ENCODE data around the gene IZUMO4. TPM values are rescaled to one million over a fixed set of nuclear protein-coding genes. Genes with fewer than 3 reads are reported as not detected.

The IZUMO4 gene
- total RNA-seq, 1 donor from 2014 or later: not detected

DNA sequence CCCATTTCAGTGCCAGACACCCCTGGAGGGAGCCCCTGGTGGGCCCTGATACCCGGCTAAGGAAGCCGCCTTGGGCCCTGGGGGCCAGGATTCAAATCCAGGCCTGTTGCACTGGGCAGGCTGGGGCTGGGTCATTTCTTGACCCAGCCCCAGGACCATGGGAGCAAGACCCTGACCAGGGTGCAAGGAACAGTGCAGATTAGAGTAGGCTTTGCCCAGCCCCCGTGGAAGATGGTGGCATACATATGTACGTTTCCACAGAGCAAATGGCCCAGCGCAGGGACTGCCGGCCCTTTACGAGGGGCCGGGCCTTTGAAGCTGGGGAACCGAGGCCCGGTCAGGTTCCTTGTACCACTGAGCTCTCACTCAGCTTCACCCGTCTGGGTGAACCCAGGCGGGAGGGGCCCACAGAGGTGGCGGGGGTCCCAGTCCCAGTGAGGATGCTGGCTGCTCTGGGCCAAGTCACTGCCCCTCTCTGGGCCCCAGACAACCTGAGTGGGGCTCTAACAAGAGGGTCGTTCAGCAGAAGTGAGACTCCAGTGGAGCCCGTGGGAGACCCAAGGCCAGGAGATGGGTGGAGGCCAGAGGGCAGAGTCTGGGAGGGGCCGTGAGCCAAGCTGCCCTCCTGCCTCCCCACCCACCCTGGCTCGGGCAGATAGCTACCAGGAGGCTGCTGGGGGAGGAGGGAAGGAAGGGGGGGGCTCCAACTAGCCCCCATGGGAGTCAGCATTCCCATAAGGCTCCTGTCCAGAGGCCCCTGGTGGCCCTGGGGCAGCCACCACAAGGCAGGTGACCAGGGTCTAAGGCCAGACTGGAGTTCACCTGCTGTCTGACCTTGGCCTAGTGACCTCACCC is 48.4 kb upstream of the IZUMO4 start:
- Mint-ChIP-seq H3K9me3 (no peaks in the 10 kb centered on the region), H3K27ac (no peak overlapping the region), H3K36me3 (no peaks in the 10 kb centered on the region), H3K4me1 (peaks cover 20% of the 10 kb centered on the region), H3K27me3 (ENCODE audit: insufficient read depth, low read depth) (peaks cover 3% of the 10 kb centered on the region), H3K4me3 (peak overlapping the region; percentile 24)
- Histone ChIP-seq H3K27me3 (no peaks in the 10 kb centered on the region), H3K4me1 (no peaks in the 10 kb centered on the region), H3K36me3 (no peaks in the 10 kb centered on the region), H3F3A (ENCODE audit: low read depth) (peaks cover 19% of the 10 kb centered on the region), H3K9ac (no peak overlapping the region), H3K9me3 (ENCODE audit: low read depth) (no peaks in the 10 kb centered on the region), H3K27ac (no peak overlapping the region), H2AFZ (replicated peaks) (no peak overlapping the region), H3K79me2 (ENCODE audit: low read depth) (peaks cover 43% of the 10 kb centered on the region), H4K20me1 (ENCODE audit: low read depth) (peaks cover 63% of the 10 kb centered on the region), H3K4me3 (no peak overlapping the region), H3K4me2 (peak overlapping the region; percentile 18)
- DNase-seq (ENCODE audit: low spot score): no peak
- TF ChIP-seq EZH2 (IDR thresholded peaks at IDR 0.05) (no peak), EZH2phosphoT487 (IDR thresholded peaks at IDR 0.05) (no peak)
- TF ChIP-seq, protein P1, sequence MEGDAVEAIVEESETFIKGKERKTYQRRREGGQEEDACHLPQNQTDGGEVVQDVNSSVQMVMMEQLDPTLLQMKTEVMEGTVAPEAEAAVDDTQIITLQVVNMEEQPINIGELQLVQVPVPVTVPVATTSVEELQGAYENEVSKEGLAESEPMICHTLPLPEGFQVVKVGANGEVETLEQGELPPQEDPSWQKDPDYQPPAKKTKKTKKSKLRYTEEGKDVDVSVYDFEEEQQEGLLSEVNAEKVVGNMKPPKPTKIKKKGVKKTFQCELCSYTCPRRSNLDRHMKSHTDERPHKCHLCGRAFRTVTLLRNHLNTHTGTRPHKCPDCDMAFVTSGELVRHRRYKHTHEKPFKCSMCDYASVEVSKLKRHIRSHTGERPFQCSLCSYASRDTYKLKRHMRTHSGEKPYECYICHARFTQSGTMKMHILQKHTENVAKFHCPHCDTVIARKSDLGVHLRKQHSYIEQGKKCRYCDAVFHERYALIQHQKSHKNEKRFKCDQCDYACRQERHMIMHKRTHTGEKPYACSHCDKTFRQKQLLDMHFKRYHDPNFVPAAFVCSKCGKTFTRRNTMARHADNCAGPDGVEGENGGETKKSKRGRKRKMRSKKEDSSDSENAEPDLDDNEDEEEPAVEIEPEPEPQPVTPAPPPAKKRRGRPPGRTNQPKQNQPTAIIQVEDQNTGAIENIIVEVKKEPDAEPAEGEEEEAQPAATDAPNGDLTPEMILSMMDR (IDR thresholded peaks at IDR 0.05): no peak

DNA sequence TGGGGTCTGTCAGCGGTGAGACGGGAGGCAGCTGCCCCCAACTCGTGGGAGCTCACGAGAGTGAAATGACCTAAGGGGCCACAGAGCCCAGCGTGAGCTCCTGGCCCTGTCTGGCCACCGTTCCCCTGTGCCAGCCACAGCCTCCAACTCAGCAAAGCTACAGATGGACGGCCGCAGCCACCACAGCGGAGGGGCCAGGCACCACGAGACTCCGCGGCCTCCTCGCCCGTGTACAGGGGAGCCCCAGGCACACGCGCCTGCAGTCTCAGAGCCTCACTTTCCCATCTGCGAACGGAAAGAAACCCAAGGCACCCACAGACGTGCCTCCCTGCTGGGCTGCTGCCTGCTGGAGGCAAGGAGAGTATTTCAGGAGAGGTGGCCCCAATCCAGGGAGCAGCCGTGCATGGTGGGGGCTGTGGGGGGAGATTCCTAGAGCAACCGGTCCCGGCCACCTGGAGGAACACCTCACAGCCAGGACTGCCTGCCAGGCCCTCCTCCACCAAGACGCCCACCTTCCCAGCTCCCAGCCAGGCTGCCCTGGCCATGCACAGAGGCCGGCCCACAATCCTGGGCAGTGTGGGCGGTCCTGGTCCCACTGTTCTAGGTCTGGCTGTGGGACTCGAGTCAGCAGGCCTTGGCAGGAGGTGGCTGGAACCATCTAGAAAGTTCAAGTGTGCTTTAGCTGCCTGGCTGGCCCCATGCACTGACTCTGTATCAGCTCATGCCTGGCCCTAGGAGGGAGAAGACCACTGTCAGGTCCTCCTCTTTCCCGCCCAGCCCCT is 47.6 kb upstream of the IZUMO4 start:
- no peaks in the 10 kb centered on the region for H3K4me1 ChIP-seq
- Mint-ChIP-seq H3K36me3 (no peaks in the 10 kb centered on the region), H3K4me3 (peak overlapping the region; percentile 92), H3K27ac (no peak overlapping the region), H3K9me3 (no peaks in the 10 kb centered on the region), H3K27me3 (ENCODE audit: insufficient read depth, low read depth) (peaks cover 3% of the 10 kb centered on the region), H3K4me1 (peaks cover 17% of the 10 kb centered on the region)
- H3K9ac ChIP-seq: no peak overlapping the region
- H3K9me3 ChIP-seq (ENCODE audit: low read depth): no peaks in the 10 kb centered on the region
- H2AFZ ChIP-seq (replicated peaks): no peak overlapping the region
- H3K27me3 ChIP-seq: no peaks in the 10 kb centered on the region
- no peaks in the 10 kb centered on the region for H3K36me3 ChIP-seq
- H3K4me2 ChIP-seq: peak overlapping the region; percentile 99
- TF ChIP-seq EZH2phosphoT487 (IDR thresholded peaks at IDR 0.05) (no peak), EZH2 (IDR thresholded peaks at IDR 0.05) (no peak)
- TF ChIP-seq, protein P1 (IDR thresholded peaks at IDR 0.05): no peak
- peak; percentile 24 for DNase-seq (ENCODE audit: low spot score)
- peaks cover 61% of the 10 kb centered on the region for H4K20me1 ChIP-seq (ENCODE audit: low read depth)
- peaks cover 15% of the 10 kb centered on the region for H3F3A ChIP-seq (ENCODE audit: low read depth)
- no peak overlapping the region for H3K27ac ChIP-seq
- peaks cover 43% of the 10 kb centered on the region for H3K79me2 ChIP-seq (ENCODE audit: low read depth)
- peak overlapping the region; percentile 100 for H3K4me3 ChIP-seq

DNA sequence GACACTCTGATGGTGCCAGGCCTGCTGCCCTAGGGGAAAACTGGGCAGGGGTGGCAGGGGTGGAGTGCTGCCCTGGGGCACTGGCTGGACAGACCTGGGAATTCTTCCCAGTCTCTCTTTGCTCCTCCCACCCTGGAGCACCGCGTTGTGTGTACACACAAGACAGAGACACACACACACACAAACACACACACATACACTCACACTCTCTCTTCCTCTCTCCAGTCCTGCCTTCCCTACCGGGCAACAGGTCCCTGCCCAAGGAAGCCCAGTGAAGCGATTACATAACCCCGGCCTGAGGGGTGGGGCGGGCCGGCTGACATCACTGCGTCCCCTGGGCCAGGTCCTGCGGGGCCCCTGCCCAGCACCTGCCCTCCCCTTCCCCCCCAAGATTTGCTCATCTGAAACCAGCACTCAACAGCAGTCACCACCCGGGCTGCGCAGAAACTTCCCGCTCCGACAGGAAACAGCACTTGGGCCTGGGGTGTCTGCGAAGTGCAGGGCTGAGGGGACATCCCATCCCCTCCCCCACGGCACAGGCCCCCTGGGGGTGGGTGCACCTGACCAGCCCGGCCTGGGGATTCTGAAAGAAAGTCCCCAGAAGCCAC is 46.9 kb upstream of the IZUMO4 start:
- Mint-ChIP-seq H3K36me3 (no peaks in the 10 kb centered on the region), H3K9me3 (no peaks in the 10 kb centered on the region), H3K27ac (no peak overlapping the region), H3K27me3 (ENCODE audit: insufficient read depth, low read depth) (peaks cover 2% of the 10 kb centered on the region), H3K4me1 (peaks cover 17% of the 10 kb centered on the region), H3K4me3 (peak overlapping the region; percentile 92)
- H3K9me3 ChIP-seq (ENCODE audit: low read depth): no peaks in the 10 kb centered on the region
- no peak for TF ChIP-seq EZH2phosphoT487 (IDR thresholded peaks at IDR 0.05)
- TF ChIP-seq, protein P1 (IDR thresholded peaks at IDR 0.05): no peak
- no peak for TF ChIP-seq EZH2 (IDR thresholded peaks at IDR 0.05)
- peak overlapping the region; percentile 100 for H3K4me3 ChIP-seq
- H3K4me1 ChIP-seq: no peaks in the 10 kb centered on the region
- no peak overlapping the region for H2AFZ ChIP-seq (replicated peaks)
- peaks cover 10% of the 10 kb centered on the region for H3F3A ChIP-seq (ENCODE audit: low read depth)
- peak overlapping the region; percentile 99 for H3K4me2 ChIP-seq
- peak overlapping the region; percentile 85 for H3K9ac ChIP-seq
- H3K36me3 ChIP-seq: no peaks in the 10 kb centered on the region
- H3K27me3 ChIP-seq: no peaks in the 10 kb centered on the region
- H3K27ac ChIP-seq: no peak overlapping the region
- peaks cover 59% of the 10 kb centered on the region for H4K20me1 ChIP-seq (ENCODE audit: low read depth)
- DNase-seq (ENCODE audit: low spot score): peak; percentile 60
- H3K79me2 ChIP-seq (ENCODE audit: low read depth): peaks cover 43% of the 10 kb centered on the region

Measured in neural progenitor cell (in vitro differentiated cells).